LNCAP (cell line): ENCODE measurements around the gene MFAP3.

ENCODE experiments used
- TF ChIP-seq, protein P1 (sequence below): fragments of 450-650 bp; IDR thresholded peaks from 2 replicates; pipeline ENCODE4 v1.5.1; 2017; ENCODE audit warnings: mild to moderate bottlenecking

MFAP3 gene

GRCh38 chr5:154053468-154053867 lies 14.7 kb downstream of the MFAP3 start:
- TF ChIP-seq, protein P1, sequence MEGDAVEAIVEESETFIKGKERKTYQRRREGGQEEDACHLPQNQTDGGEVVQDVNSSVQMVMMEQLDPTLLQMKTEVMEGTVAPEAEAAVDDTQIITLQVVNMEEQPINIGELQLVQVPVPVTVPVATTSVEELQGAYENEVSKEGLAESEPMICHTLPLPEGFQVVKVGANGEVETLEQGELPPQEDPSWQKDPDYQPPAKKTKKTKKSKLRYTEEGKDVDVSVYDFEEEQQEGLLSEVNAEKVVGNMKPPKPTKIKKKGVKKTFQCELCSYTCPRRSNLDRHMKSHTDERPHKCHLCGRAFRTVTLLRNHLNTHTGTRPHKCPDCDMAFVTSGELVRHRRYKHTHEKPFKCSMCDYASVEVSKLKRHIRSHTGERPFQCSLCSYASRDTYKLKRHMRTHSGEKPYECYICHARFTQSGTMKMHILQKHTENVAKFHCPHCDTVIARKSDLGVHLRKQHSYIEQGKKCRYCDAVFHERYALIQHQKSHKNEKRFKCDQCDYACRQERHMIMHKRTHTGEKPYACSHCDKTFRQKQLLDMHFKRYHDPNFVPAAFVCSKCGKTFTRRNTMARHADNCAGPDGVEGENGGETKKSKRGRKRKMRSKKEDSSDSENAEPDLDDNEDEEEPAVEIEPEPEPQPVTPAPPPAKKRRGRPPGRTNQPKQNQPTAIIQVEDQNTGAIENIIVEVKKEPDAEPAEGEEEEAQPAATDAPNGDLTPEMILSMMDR = no peak

DNA sequence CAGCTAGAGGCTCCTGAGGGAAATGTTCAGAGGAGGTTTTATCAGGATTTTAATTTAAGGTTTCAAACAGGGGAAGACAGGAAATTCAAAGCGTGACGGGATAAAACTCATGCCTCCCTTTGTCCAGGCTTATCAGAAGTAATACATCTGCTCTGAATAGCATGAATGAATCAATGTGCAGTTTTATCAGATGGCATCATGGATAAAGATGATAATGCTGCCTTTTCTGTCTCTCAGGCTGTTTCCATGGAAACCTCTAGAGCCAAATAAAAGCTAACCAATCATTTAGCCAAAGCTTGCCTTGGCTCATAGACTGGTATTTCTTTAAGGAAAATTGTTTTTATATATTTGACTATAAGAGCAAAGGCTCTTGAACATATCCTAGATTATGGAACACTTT lies 16.4 kb downstream of the MFAP3 start:
- TF ChIP-seq, protein P1 = no peak

DNA sequence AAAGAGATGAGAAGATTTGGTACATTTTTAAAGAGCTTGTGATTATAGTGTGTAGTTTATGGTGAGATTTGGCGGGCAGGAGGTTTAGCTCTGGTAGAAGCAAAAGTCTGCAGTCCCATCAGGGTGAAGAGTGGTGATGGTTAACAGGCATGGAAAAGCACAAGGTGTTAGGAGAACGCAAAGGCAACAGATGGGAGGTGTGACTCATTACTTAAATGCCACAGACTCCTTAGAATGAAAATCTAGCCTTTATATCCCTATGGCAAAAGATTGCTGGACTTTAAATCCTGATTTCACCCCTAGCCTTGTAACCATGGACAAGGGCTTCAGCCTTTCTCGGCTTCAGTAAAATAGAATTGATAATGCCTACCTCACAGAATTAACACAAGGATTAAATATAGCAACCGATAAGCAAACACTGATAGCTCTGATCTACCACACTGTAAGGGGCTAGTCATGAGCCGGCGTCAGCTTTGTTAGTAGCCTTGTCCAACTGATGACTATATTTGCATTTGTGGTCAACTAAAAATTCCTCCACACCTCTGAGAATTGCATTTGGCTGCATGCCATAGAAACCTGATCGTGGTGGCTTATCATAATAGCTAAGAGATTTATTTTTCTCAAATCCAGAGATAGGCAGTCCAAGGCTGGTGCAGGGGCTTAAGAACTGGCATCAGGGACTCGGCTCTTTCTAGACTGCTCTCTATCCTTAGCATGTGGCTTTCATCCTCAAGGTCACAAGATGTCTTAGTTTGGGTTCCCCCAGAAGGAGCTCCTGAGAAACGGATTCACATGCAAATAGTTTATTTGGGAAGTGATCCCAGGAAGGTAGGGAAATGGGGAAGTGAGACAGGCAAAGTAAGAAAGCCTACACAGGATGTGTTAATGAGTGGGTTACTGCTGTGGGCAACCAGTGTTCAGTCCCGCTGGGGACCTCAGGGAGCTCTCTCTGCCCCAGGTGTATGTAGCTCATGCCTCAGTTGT lies 19.6 kb downstream of the MFAP3 start:
- TF ChIP-seq, protein P1 = no peak

DNA sequence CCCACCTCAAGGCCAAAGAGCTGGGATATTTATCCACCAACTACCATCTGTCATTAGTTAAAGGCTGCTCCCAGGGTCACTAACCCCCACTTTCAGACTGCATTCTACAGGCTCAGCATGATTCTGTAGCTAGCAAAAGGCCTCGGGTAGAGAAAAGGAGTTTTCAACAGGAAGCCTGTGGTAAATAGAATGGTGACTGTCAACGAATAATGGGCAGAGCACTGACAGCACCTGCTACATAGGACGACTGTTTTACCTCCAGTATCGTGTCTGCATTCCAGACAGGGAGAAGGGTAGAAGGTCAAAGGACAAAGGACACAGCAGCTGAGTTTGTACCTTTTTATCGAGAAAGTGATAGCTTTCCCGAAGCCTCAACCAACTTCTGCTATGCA lies 20.3 kb downstream of the MFAP3 start:
- TF ChIP-seq, protein P1 = no peak

- TF ChIP-seq, protein P1 = no peak
These were observed 20.8 kb downstream of the MFAP3 start for GRCh38 chr5:154059583-154059982.

DNA sequence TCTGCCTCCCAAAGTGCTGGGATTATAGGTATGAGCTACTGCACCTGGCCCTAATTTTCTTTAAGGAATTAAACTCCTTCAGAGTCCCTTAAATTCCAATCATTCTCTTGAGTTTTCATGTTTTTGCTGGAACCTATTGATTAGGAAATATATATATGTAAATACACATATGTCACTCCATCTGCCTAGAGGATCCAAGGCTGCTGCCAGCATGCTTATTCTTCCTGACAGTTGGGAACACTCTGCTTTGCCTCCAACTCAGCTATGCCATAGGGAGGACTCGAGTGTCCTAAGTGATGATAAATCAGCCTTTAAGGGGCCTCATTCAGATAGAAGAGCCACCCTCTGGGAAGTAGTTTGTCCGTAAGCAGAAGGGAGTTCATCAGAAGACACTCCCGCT lies 21.8 kb downstream of the MFAP3 start:
- TF ChIP-seq, protein P1 = no peak

GRCh38 chr5:154063372-154063771 lies 24.6 kb downstream of the MFAP3 start:
- TF ChIP-seq, protein P1 = no peak
